Measurements from ENCODE around the gene EIF4B. TPM values are rescaled to one million over a fixed set of nuclear protein-coding genes. Genes with fewer than 3 reads are reported as not detected.

Gene EIF4B
- total RNA-seq, 4 donors from 2014 or later, result 400 to 648 (median 576) TPM

- Histone ChIP-seq H3K4me1 (no peaks in the 10 kb centered on the region), H3K27ac (replicated peaks in 1 of 4) (no peak overlapping the region), H3K36me3 (no peaks in the 10 kb centered on the region), H3K27me3 (no peaks in the 10 kb centered on the region), H3K9me3 (no peaks in the 10 kb centered on the region), H3K4me3 (no peak overlapping the region)
- TF ChIP-seq POLR2A (IDR thresholded peaks at IDR 0.05; ENCODE audit: low read depth) (no peak), EP300 (IDR thresholded peaks at IDR 0.05) (no peak), POLR2AphosphoS5 (IDR thresholded peaks at IDR 0.05) (no peak)
- TF ChIP-seq, protein P1, sequence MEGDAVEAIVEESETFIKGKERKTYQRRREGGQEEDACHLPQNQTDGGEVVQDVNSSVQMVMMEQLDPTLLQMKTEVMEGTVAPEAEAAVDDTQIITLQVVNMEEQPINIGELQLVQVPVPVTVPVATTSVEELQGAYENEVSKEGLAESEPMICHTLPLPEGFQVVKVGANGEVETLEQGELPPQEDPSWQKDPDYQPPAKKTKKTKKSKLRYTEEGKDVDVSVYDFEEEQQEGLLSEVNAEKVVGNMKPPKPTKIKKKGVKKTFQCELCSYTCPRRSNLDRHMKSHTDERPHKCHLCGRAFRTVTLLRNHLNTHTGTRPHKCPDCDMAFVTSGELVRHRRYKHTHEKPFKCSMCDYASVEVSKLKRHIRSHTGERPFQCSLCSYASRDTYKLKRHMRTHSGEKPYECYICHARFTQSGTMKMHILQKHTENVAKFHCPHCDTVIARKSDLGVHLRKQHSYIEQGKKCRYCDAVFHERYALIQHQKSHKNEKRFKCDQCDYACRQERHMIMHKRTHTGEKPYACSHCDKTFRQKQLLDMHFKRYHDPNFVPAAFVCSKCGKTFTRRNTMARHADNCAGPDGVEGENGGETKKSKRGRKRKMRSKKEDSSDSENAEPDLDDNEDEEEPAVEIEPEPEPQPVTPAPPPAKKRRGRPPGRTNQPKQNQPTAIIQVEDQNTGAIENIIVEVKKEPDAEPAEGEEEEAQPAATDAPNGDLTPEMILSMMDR (IDR thresholded peaks at IDR 0.05), result no peak
- DNase-seq (ENCODE audit: extremely low spot score), result no peak
- intact Hi-C loops (cut with DNase I), result no loop called here
- WGBS, result 82% methylated on average over 6 of the region's 7 CpGs
Observed at GRCh38 chr12:52992699-52993557, 13.3 kb upstream of the EIF4B start.

GRCh38 chr12:52993558-52993869, 12.7 kb upstream of the EIF4B start:
- H3K4me3 ChIP-seq, result no peak overlapping the region
- peaks cover 0 to 4% (median 0%) of the 10 kb centered on the region in 4 donors for H3K27me3 ChIP-seq
- H3K9me3 ChIP-seq, result no peaks in the 10 kb centered on the region
- intact Hi-C loops (cut with DNase I), result no loop called here
- TF ChIP-seq POLR2AphosphoS5 (IDR thresholded peaks at IDR 0.05) (no peak), EP300 (IDR thresholded peaks at IDR 0.05) (no peak), POLR2A (IDR thresholded peaks at IDR 0.05; ENCODE audit: low read depth) (no peak)
- TF ChIP-seq, protein P1 (IDR thresholded peaks at IDR 0.05), result no peak
- no peaks in the 10 kb centered on the region for H3K36me3 ChIP-seq
- no peaks in the 10 kb centered on the region for H3K4me1 ChIP-seq
- H3K27ac ChIP-seq (replicated peaks in 1 of 4), result no peak overlapping the region
- no peak for DNase-seq (ENCODE audit: extremely low spot score)

DNA sequence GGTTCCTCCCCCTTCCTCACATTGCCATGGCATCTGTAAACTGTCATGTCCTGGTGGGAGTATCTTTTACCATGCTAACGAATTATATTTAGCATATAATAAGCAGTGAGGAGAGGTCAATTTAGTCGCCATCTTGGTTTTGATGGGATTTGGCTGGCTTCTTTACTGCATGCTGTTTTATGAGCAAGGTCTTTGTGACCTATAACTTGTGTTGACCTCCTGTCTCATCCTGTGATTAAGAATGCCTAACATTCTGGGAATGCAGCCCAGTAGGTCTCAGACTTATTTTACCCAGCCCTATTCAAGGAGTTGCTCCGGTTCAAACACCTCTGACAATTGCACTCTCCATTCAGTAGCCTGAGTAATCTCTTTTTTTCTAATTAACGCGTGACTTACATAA, 2.1 kb upstream of the EIF4B start:
- no peak for DNase-seq (ENCODE audit: extremely low spot score)
- H3K4me3 ChIP-seq, result no peak overlapping the region
- TF ChIP-seq, protein P1 (IDR thresholded peaks at IDR 0.05), result no peak
- TF ChIP-seq POLR2A (IDR thresholded peaks at IDR 0.05; ENCODE audit: low read depth) (no peak), EP300 (IDR thresholded peaks at IDR 0.05) (no peak), POLR2AphosphoS5 (IDR thresholded peaks at IDR 0.05) (no peak)
- H3K36me3 ChIP-seq, result peaks cover 0 to 1% (median 0%) of the 10 kb centered on the region in 4 donors
- no peak overlapping the region for H3K27ac ChIP-seq (replicated peaks in 1 of 4)
- peaks cover 0 to 12% (median 0%) of the 10 kb centered on the region in 4 donors for H3K27me3 ChIP-seq
- H3K4me1 ChIP-seq, result peaks cover 32 to 37% (median 35%) of the 10 kb centered on the region in 4 donors
- H3K9me3 ChIP-seq, result no peaks in the 10 kb centered on the region
- WGBS, result 47% methylated on average over 5 of the region's 5 CpGs
- intact Hi-C loops (cut with DNase I), result no loop called here

DNA sequence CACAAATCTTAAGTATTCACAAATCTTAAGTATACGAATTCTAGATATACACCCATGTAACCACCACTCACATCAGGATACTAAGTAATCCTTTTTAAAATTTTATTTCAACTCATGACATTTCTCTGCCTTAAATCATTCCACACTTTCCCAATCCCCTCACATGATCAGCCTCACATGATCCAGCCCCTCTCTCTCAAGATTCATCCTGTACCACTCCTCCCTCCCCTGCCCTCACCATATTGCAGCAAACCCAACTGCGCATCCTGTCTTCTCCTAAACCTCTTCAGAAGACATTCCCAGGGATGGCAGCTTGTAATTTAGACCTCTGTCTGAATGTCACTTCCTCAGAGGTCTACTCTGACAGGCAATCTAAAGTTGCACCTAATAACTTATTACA, 1.7 kb upstream of the EIF4B start:
- H3K36me3 ChIP-seq, result peaks cover 0 to 4% (median 0%) of the 10 kb centered on the region in 4 donors
- intact Hi-C loops (cut with DNase I), result no loop called here
- 85% methylated on average over 2 of the region's 2 CpGs for WGBS
- H3K9me3 ChIP-seq, result no peaks in the 10 kb centered on the region
- no peak for DNase-seq (ENCODE audit: extremely low spot score)
- H3K27me3 ChIP-seq, result peaks cover 0 to 12% (median 0%) of the 10 kb centered on the region in 4 donors
- TF ChIP-seq, protein P1 (IDR thresholded peaks at IDR 0.05), result no peak
- TF ChIP-seq POLR2AphosphoS5 (IDR thresholded peaks at IDR 0.05) (no peak), POLR2A (IDR thresholded peaks at IDR 0.05; ENCODE audit: low read depth) (no peak), EP300 (IDR thresholded peaks at IDR 0.05) (no peak)
- H3K4me1 ChIP-seq, result peaks cover 36 to 41% (median 39%) of the 10 kb centered on the region in 4 donors
- no peak overlapping the region for H3K27ac ChIP-seq (replicated peaks in 1 of 4)
- H3K4me3 ChIP-seq, result no peak overlapping the region

Measured in esophagus muscularis mucosa (tissue), 4 donors.